Measurements from ENCODE around the gene CIB4.

CIB4 gene

DNA sequence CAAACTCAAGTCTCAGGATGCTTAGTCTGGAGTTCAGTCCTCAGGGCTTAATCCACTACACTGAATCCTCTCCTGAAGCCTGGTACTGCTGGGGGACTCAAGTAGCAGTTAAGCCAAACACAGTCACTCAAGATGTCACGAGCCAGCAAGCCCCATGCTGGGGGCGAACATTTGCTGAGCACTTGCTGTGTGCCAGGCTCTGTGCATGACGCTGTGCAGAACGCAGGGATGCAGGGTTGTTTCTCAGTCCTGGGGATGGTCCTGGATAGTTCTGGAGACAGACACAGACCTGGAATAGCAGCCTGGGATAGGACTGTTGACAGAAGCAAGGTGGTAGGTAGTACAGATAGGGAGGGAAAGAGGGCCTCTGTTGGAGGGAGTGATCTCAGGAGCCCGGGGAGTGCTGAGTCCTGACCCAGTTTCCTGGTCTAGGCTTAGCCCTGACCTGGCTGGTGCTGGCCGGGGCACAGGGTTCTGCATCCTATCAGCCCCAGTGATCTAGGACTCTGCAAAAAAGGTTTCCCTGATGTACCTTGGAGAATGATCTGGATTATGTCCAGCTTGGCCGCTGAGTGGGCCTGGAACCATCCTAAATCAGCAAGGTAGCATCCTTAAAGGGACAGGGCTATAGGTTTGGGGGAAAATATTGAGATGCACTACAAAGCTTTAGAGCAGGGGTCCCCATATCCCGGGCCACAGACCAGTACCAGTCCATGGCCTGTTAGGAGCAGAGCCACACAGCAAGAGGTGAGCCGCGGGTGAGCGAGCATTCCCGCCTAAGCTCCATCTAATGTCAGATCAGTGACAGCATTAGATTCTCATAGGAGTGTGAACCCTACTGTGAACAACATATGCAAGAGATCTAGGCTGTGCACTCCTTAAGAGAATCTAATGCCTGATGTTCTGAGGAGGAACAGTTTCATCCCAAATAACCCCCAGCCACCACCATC is 108.6 kb downstream of the CIB4 start:
- DNase-seq (ENCODE audit: low read depth in 2 of 2, low spot score in 1 of 2): no peak
